Spleen (tissue), 11 donors: Measurements from ENCODE around the gene WDR20. TPM values are rescaled to one million over a fixed set of nuclear protein-coding genes. Genes with fewer than 3 reads are reported as not detected.

Experiments
- DNase-seq: peaks from one replicate; pipeline ENCODE4 v3.0.0-alpha.2; 2020
- H3K27ac ChIP-seq, 8 donors: fragments of 200-600 bp; sonication (generic) in 7 of 8; 1 replicate in 4 of 8; 2 replicates in 4 of 8; pipeline versions ENCODE4 v1.5.0 to v1.8.0; 2016 to 2021; ENCODE audit warnings: inconsistent platforms in 4 of 8, mild to moderate bottlenecking in 4 of 8, moderate library complexity in 1 of 8
- H3K27me3 ChIP-seq, 7 donors: fragments of 200-600 bp; sonication (generic) in 6 of 7; replicated peaks in 1 of 7; 1 replicate in 4 of 7; 2 replicates in 3 of 7; pipeline versions ENCODE4 v1.5.0 to v1.8.0; 2016 to 2021; ENCODE audit warnings: inconsistent platforms in 3 of 7, mild to moderate bottlenecking in 1 of 7
- H3K36me3 ChIP-seq, 6 donors: fragments of 200-600 bp; sonication (generic) in 5 of 6; 1 replicate in 4 of 6; 2 replicates in 2 of 6; pipeline versions ENCODE4 v1.5.0 to v1.8.0; 2016 to 2021; ENCODE audit warnings: inconsistent platforms in 2 of 6
- H3K4me1 ChIP-seq, 6 donors: fragments of 200-600 bp; sonication (generic) in 5 of 6; 1 replicate in 3 of 6; 2 replicates in 3 of 6; pipeline versions ENCODE4 v1.5.0 to v1.8.0; 2016 to 2021; ENCODE audit warnings: inconsistent platforms in 3 of 6
- H3K4me3 ChIP-seq, 8 donors: fragments of 200-600 bp; sonication (generic) in 7 of 8; 1 replicate in 4 of 8; 2 replicates in 4 of 8; pipeline versions ENCODE4 v1.5.0 to v1.8.0; 2016 to 2021; ENCODE audit warnings: inconsistent platforms in 4 of 8, mild to moderate bottlenecking in 4 of 8, moderate library complexity in 2 of 8
- H3K9me3 ChIP-seq, 8 donors: fragments of 200-600 bp; sonication (generic) in 7 of 8; 1 replicate in 4 of 8; 2 replicates in 4 of 8; pipeline versions ENCODE4 v1.5.0 to v1.8.0; 2016 to 2021; ENCODE audit warnings: inconsistent platforms in 4 of 8
- CTCF ChIP-seq, 11 experiments: fragments of 200-600 bp in 7 of 11; fragments of 450-650 bp in 4 of 11; sonication (generic) in 4 of 11; IDR thresholded peaks in 8 of 11; conservative IDR thresholded peaks in 3 of 11; 1 replicate in 7 of 11; 2 replicates in 4 of 11; pipeline versions ENCODE4 v1.4.0 to v1.8.0; 2016 to 2021; ENCODE audit warnings: antibody characterized with exemption in 11 of 11, inconsistent platforms in 4 of 11, mild to moderate bottlenecking in 1 of 11
- POLR2A ChIP-seq, 3 donors: fragments of 450-650 bp; IDR thresholded peaks; one replicate each; pipeline ENCODE4 v1.5.1; 2017; ENCODE audit warnings: antibody characterized with exemption in 3 of 3, mild to moderate bottlenecking in 1 of 3
- POLR2AphosphoS5 ChIP-seq, 3 donors: sonication (generic); formaldehyde crosslinking; IDR thresholded peaks; one replicate each; pipeline ENCODE4 v1.5.1; 2017; ENCODE audit warnings: antibody characterized with exemption in 3 of 3
- WGBS, 5 donors: extraction: QIAGEN DNeasy Blood & Tissue Kit in 3 of 5; methylation state at CpG; one replicate each; pipeline versions ENCODE4 v1.1.5 to v1.1.7; 2013 to 2018; 5-methylcytosine and 5-hydroxymethylcytosine counted together
- intact Hi-C: fragments of 100-400 bp; cut with DNase I; formaldehyde crosslinking; loops from one replicate; pipeline ENCODE4 v1.15.0; 2023; ENCODE audit warnings: low total_unique reads
- polyA plus RNA-seq, 3 donors: library from polyadenylated mRNA; stranded (reverse); fragments of 200-250 nt; gene quantifications; one replicate each; pipeline ENCODE4 v1.2.1, GENCODE V29; 2013
- total RNA-seq, 7 donors: library from RNA; depleted of rRNA in 3 of 7; stranded (reverse); fragments of >200 nt in 3 of 7; fragmentation: NEBNext Ultra II Directional in 4 of 7; extraction: Animal tissue kit (Norgen Biotek cat#: 25700) in 4 of 7; gene quantifications; one replicate each; pipeline versions ENCODE4 v1.1.0 to v1.2.1, GENCODE V29; 2016 to 2021
- donor health status: healthy with polysubstance abuse.
- donor health status: DM: no; HTN: no; CAD: no; lungs with moderate emphysema.
- donor health status: DM: no; HTN: no; CAD: no.
- donor health status: Bipolar disorder and iron deficiency.
- donor health status: healthy.
- donor health status: DM: no; HTN: no; CAD: no.
- donor health status: DM: yes; HTN: yes; CAD: no.

Gene WDR20
- total and polyA plus RNA-seq, 10 donors, result 8.7 to 40.8 (median 28.2) TPM

- Histone ChIP-seq H3K27ac (peak overlapping the region in 4 of 8 donors; percentile 22 to 45 (median 36)), H3K4me1 (peaks cover 9 to 99% (median 39%) of the 10 kb centered on the region in 6 donors), H3K36me3 (peaks cover 0 to 58% (median 28%) of the 10 kb centered on the region in 6 donors), H3K27me3 (no peaks in the 10 kb centered on the region), H3K9me3 (no peaks in the 10 kb centered on the region), H3K4me3 (no peak overlapping the region)
- intact Hi-C loops, result no loop called here
- WGBS, 5 donors, result 91 to 96% (median 93%) methylated on average over 6 of the region's 6 CpGs
- no peak for TF ChIP-seq CTCF (IDR thresholded peaks at IDR 0.05 in 8 of 11, conservative IDR thresholded peaks at IDR 0.05 in 3 of 11)
- TF ChIP-seq POLR2AphosphoS5 (IDR thresholded peaks at IDR 0.05), result no peak
- TF ChIP-seq POLR2A (IDR thresholded peaks at IDR 0.05), result no peak
- DNase-seq, result no peak
Measured at GRCh38 chr14:102196039-102196901, 56.6 kb downstream of the WDR20 start.

- H3K4me3 ChIP-seq, result no peak overlapping the region
- H3K4me1 ChIP-seq, result peaks cover 12 to 99% (median 39%) of the 10 kb centered on the region in 6 donors
- intact Hi-C loops, result no loop called here
- H3K9me3 ChIP-seq, result no peaks in the 10 kb centered on the region
- no peaks in the 10 kb centered on the region for H3K27me3 ChIP-seq
- DNase-seq, result no peak
- H3K36me3 ChIP-seq, result peaks cover 0 to 64% (median 28%) of the 10 kb centered on the region in 6 donors
- 77 to 94% (median 80%) methylated on average over 4 of the region's 4 CpGs for WGBS, 5 donors
- peak overlapping the region in 5 of 8 donors; percentile 6 to 45 (median 31) for H3K27ac ChIP-seq
- no peak for TF ChIP-seq CTCF (IDR thresholded peaks at IDR 0.05 in 8 of 11, conservative IDR thresholded peaks at IDR 0.05 in 3 of 11)
- no peak for TF ChIP-seq POLR2AphosphoS5 (IDR thresholded peaks at IDR 0.05)
- TF ChIP-seq POLR2A (IDR thresholded peaks at IDR 0.05), result no peak
Measured at GRCh38 chr14:102196902-102197230, 57.2 kb downstream of the WDR20 start.

DNA sequence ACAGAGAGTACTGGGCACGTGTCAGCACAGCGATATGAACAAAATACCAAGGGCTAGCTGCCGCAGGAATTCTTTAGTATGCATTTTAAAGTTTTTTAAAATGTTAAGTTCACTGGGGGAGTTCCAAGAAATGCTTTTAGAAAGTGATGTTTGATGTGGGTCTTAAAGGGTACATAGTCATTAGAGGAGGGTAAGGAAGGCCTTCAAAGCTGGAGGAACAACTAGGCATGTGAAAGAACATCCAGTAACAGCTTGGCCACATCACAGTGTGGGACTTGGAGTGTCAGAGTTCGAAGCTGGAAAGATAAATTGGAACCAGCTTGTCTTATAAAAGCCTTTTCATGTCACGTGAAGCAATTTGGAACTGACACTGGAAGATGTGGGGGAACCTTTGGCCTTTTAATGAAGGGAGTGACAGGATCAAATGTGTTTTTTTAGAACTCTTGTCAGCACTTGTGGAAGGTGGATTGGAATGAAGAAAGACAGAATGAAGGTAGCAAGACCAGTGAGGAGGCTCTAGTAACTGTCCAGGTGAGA is 57.7 kb downstream of the WDR20 start:
- TF ChIP-seq POLR2AphosphoS5 (IDR thresholded peaks at IDR 0.05) (peak in 1 of 3 donors; percentile 25), POLR2A (IDR thresholded peaks at IDR 0.05) (no peak)
- intact Hi-C loops, result no loop called here
- Histone ChIP-seq H3K27ac (peak overlapping the region in 5 of 8 donors; percentile 6 to 49 (median 31)), H3K4me1 (peaks cover 12 to 99% (median 38%) of the 10 kb centered on the region in 6 donors), H3K27me3 (no peaks in the 10 kb centered on the region), H3K4me3 (no peak overlapping the region), H3K9me3 (no peaks in the 10 kb centered on the region), H3K36me3 (peaks cover 0 to 65% (median 28%) of the 10 kb centered on the region in 6 donors)
- DNase-seq, result no peak
- WGBS, 5 donors, result 77 to 88% (median 83%) methylated on average over 5 of the region's 5 CpGs

- peak overlapping the region in 2 of 8 donors; percentile 23 to 53 for H3K27ac ChIP-seq
Measured at GRCh38 chr14:102200690-102201352, 61.1 kb downstream of the WDR20 start.

More at GRCh38 chr14:102200690-102201352, 61.1 kb downstream of the WDR20 start:
- TF ChIP-seq POLR2AphosphoS5 (IDR thresholded peaks at IDR 0.05) (peak; percentile 9 to 44 (median 19)), CTCF (IDR thresholded peaks at IDR 0.05 in 8 of 11, conservative IDR thresholded peaks at IDR 0.05 in 3 of 11) (no peak)
- WGBS, 5 donors, result 29 to 49% (median 37%) methylated on average over 9 of the region's 9 CpGs
- Histone ChIP-seq H3K9me3 (no peaks in the 10 kb centered on the region), H3K27me3 (no peaks in the 10 kb centered on the region), H3K4me1 (peaks cover 11 to 76% (median 25%) of the 10 kb centered on the region in 6 donors), H3K4me3 (no peak overlapping the region), H3K36me3 (peaks cover 0 to 87% (median 37%) of the 10 kb centered on the region in 6 donors)
- DNase-seq, result no peak
- intact Hi-C loops, result no loop called here
